ENCODE data around the gene MRAP2.

DNA sequence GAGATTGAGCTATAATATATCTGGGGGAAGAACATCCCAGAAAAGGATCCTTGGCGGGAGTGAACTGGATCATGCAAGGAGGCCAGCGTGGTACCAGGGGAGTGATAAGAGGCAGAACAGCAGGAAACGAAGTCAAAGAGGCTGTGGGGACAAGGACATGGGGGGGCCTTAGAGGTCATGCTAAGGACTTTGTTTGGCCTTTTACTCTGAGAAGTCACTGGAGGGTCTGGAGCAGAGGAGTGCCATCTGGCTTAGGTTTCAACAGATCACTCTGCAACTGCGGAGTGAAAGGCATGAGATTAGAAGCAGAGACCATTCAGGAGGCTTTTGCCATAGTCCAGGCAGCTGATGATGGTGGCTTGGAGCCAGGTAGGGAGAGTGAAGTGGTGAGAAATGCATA lies 24.3 kb downstream of the MRAP2 start:
- TF ChIP-seq CTCF (IDR thresholded peaks at IDR 0.05): no peak
- TF ChIP-seq POLR2A (IDR thresholded peaks at IDR 0.05): no peak
